Measurements from ENCODE around the gene TBC1D5.

The TBC1D5 gene

DNA sequence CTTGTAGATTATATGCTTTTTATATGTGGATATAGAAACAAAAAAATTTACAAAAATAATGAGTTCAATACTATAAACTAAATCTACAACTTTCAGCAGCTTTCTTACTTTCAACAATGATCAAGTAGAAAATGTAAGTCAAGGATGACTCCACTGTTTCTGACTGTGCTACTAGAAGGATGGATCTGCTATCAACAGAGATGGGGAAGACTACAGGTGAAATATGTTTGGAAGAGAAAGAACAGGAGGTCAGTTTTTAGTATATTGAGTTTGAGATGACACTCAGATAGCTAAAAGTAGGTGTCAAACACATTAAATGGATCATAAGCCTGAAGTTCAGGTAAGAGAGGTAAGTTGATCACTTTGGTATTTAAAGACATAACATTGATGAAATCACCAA is 107.5 kb downstream of the TBC1D5 start:
- H3K27ac ChIP-seq = no peak overlapping the region
- TF ChIP-seq, protein P1, sequence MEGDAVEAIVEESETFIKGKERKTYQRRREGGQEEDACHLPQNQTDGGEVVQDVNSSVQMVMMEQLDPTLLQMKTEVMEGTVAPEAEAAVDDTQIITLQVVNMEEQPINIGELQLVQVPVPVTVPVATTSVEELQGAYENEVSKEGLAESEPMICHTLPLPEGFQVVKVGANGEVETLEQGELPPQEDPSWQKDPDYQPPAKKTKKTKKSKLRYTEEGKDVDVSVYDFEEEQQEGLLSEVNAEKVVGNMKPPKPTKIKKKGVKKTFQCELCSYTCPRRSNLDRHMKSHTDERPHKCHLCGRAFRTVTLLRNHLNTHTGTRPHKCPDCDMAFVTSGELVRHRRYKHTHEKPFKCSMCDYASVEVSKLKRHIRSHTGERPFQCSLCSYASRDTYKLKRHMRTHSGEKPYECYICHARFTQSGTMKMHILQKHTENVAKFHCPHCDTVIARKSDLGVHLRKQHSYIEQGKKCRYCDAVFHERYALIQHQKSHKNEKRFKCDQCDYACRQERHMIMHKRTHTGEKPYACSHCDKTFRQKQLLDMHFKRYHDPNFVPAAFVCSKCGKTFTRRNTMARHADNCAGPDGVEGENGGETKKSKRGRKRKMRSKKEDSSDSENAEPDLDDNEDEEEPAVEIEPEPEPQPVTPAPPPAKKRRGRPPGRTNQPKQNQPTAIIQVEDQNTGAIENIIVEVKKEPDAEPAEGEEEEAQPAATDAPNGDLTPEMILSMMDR (conservative IDR thresholded peaks at IDR 0.05) = no peak

DNA sequence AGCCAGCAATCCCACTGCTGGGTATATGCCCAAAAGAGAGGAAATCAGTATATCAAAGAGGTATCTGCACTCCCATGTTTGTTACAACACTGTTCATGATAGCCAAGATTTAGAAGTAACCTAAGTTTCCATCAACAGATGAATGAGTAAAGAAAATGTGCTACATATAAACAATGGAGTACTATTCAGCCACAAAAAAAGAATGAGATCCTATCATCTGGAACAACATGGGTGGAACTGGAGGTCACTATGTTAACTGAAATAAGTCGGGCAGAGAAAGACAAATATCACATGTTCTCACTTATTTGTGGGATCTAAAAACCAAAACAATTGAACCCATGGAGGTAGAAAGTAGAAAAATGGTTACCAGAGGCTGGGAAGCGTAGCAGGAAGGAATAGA is 108.2 kb downstream of the TBC1D5 start:
- no peak overlapping the region for H3K27ac ChIP-seq
- TF ChIP-seq, protein P1 (conservative IDR thresholded peaks at IDR 0.05) = no peak

DNA sequence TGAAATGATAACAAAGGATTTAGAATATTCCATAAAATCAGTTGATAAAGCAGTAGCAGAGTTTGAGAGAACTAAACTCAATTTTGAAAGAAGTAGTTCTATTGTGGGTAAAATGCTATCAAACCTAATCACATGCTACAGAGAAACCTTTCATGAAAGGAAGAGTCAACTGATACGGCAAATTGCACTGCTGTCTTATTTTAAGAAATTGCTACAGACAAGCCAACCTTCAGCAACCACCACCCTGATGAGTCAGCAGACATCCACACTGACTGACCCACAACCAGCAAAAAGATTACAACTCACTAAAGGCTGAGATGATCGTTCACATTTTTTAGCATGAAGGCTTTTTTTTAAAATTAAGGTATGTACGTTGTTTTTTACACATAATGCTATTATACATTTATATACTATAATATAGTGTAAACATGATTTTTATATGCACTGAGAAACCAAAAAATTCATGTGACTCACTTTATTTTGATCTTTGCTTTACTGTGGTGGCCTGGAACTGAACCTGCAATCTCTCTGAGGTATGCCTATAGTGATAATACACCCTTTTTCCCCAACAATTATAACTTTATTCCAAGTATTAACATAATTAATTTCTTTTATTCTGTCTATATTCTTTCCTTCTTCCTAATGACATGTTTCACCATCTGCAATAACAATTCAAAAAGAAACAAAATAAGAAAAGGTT is 109.9 kb downstream of the TBC1D5 start:
- H3K27ac ChIP-seq = no peak overlapping the region
- TF ChIP-seq, protein P1 (conservative IDR thresholded peaks at IDR 0.05) = no peak

DNA sequence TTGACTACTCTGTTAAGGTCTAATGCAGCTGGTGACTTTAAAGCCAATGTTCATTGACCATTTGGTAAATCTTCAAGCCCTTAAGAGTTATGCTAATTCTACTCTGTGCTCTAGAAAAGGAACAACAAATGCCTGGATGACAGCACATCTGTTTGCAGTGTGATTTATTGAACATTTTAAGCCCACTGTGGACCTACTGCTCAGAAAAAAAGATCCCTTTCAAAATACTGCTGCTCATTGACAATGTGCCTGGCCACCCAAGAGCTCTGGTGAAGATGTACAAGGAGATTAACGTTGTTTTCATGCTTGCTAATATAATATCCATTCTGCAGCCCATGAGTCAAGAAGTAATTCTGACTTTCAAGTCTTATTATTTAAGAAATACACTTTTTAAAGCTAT is 110.8 kb downstream of the TBC1D5 start:
- no peak overlapping the region for H3K27ac ChIP-seq

DNA sequence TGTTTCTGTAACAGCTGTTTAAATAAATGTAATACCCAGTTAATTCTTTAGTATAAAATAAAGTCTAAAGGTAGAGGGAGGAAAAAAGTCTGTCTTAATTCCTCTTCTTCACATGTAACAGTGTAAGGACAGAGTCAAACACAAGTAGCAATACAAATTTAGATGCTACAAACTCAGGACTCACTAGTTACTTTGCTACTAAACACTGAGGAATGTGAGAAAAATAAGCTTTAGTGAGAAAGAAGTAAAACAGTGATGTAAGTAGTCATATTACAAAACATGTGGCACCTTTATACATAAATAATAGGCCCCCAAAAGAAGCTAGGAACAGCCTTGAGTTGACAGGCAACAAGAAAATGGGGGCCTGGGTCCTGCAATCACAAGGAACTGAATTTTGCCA is 113.0 kb downstream of the TBC1D5 start:
- TF ChIP-seq, protein P1 (conservative IDR thresholded peaks at IDR 0.05) = no peak
- H3K27ac ChIP-seq = no peak overlapping the region

More for the DNA sequence above, 110.8 kb downstream of the TBC1D5 start:
- TF ChIP-seq, protein P1 (conservative IDR thresholded peaks at IDR 0.05) = no peak

DNA sequence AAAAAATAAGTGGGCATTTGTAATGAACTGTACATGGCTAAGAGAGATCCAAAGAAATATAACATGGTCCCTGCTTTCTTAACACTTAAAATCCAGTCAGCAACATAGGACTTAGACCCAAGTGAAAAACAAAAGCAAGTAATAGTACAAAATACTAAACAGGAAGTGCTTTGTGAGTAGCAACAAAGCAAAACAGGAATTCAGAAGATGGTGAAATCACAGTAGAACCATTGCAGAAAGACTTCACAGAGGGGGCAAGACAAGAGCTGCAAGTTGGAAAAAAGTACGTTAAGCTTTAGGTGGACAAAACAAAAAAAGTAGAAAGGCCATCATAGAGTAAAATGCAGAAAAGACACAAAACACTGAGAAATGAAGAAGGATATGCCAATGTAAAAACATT is 116.0 kb downstream of the TBC1D5 start:
- no peak overlapping the region for H3K27ac ChIP-seq
- TF ChIP-seq, protein P1 (conservative IDR thresholded peaks at IDR 0.05) = no peak

DNA sequence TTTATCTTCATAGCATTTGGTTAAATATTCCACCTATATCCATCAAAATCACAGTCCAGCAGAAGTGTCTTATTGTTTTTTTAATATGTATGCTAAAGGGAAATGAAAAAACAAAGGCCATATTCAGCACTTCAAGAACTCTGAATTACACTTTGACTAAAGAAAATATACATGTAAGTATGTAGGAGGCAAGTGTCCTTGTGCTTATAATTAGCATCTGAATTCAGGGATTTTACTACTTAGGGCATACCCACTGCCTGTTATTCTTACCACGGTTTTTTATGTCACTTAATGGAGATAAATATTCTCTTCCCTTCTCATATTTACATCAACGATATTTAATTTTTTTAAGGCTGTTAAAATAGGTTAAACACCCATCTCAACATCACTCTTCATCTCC is 117.3 kb downstream of the TBC1D5 start:
- TF ChIP-seq, protein P1 (conservative IDR thresholded peaks at IDR 0.05) = no peak
- H3K27ac ChIP-seq = no peak overlapping the region
